Activated effector memory CD4-positive, alpha-beta T cell treated with anti-CD3 and anti-CD28 coated beads, Interleukin-2, amount 50 U/mL, for 16 hours (primary cell): ENCODE data around the gene EARS2.
"Not testable (repeated sequence)": the region's sequence is repeated elsewhere in the genome, so short reads cannot be mapped to it uniquely, and the experiment has no call there.

ENCODE experiments used
- DNase-seq: peaks from one replicate; pipeline ENCODE4 v3.0.0-alpha.2; 2020

The EARS2 gene

DNA sequence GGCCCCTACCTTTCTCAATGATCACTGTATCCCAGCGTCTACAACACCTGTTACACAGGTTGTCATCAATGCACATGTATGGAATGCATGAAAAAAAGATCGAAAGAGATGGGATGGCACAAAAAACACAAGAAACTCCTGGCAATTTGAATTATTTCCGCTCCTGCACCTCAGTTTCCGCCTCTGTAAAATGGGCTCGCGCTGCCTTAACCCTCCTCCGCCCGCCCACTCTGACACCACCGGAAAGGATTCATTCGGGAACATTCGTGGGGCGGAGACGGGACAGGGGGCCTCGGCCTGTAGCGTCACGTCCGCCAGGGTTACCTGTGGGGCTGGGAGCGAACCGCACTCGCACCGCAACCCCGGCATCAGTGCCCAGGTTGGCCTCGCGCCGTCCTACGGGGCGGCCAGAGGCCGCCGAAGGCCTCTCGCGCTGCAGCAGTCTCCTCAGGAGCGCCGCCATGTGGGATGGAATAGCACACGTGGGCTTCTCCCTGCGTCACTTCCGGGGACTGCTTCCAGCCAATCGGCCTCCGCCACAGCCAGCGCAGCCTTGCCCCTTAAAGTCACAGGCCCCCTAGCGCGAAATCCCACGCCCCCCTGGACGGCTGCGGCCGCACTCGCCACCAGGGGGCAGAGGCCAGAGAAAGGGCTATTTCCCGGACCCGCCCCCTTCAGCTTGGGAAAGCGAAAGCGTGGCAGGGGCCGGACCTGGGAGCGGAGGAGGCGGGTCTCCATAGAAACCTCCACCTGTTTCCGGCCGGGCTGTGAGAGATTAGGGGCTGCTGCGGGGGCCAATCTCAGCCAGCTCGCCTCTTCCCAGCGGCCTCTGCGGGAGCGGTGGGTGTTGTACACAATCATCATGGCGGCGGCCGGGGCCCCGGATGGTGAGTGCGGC, at the start of gene EARS2, which contains the start of gene UBFD1:
Gene EARS2 (minus strand): TSS at position 470 of the 898 bp plus-strand sequence. CDS start 7 bp downstream, at position 463.
Gene UBFD1 (plus strand): TSS at position 847 of the 898 bp plus-strand sequence. CDS start 16 bp downstream, at position 863.
- peak; percentile 99 for DNase-seq

DNA sequence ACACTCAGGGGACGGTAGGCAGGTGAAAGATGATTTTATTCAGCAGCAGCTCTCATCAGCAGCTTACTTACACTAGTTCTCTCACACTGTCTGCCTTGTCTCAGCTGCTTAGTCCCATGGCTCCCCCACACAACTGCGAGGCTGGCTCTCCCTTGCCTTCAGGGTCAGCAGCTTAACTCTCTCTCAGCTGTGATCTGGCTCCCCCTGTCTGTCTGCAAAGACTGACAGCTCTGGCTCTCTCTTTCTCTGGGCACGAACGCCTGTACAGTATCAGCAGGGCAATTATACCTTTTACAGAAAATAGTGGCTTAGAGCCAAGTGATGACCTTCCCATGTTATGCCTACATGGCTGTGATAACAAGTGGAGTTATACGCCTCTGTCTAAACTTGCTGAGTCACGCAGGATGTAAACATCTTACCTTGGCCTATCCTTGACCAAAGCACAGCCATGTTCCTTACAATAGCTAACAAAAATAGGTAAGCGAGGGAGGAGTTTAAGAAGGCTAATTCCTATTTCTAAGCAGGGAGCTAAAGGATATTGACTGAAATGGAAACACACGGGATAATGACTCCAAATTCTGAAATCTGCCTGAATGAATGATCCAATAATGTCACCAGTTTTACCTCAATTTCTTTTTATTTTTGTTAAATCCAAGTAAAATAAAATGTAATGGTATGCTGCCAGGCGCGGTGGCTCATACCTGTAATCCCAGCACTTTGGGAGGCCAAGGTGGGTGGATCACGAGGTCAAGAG, 40.0 kb upstream of the EARS2 start:
- DNase-seq, result peak; percentile 64

DNA sequence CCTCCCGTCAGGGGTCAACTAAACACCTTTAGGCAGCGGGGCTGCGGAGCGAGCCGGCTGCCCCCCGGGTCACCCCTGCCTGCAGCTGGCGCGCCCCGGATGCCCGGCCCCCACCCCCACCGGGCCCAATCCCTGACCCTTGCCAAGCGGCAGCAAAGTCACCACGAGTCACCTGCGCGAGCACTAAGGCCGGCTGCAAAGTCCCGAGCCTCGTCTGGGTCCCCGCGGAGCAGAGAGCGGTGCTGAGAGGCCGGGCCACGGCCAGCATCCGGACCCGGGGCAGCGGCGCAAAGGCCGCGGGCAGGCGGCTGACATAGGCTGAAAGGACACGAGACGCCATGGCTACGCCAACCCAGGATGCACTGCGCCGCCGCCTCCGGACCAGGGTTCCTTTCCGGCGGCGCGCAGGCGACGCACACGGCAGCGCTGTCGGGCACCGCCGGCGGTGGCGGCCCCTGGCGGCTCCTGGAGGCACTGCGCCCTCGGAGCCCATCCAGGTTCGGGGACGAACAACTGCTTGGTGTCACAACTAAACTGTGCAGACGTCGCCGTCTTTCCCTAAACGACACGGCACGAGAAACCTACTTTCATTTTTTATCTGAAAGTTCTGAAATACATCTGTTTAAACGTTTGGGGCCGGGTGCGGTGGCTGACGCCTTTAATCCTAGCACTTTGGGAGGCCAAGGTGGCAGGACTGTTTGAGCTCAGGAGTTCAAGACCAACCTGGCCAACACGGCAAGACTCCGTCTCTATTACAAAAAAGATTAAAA, 39.0 kb upstream of the EARS2 start, which contains the start of gene NDUFAB1:
Gene NDUFAB1 (minus strand): TSS at position 366 of the 770 bp plus-strand sequence. CDS start 26 bp downstream, at position 340.
- DNase-seq, result peak; percentile 97

DNA sequence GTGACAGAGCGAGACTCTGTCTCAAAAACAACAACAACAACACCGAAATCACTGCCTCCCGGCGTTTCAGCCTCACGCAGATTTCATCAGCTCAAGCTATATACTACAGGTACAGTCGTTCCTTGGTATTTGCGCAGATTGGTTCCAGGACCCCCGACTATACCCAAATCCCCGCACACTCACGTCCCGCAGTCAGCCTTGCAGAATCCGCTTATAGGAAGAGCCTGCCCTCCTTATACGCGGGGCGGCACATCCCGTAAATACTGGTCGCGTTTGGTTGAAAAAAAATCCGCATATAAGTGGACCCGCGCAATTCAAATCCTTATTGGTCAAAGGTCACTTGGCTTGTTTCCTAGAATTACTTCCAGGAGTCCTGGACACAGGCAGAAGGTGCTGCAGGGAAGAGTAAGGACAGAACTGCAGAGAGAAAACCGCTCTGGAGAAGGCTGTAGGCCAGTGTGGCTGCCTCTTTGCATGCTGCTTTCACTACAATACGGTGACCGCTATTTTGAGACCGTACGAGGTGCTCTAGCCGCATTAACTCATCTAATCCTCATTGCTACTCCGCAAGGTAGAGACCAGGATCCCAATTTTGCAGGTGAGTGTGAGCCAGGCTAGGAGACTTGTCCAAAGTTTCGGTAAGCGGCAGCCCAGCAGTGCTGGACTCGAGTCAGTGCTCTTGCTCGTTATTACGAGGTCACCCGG, 38.2 kb upstream of the EARS2 start:
- DNase-seq, result peak; percentile 57

DNA sequence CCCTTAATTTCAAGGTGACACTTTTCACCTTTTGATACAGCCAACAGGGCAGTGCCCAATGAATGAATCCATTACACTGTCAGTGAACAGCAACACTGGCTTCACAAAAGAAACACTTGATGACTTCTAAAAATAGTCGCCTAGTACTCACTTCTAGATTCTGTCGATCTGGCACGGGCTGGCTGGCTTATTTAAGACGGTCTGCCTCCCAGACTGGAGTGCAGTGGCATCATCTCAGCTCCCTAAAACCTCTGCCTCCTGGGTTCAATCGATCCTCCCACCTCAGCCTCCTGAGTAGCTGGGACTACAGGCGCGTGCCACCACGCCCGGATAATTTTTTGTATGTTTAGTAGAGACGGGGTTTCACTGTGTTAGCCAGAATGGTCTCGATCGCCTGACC, 37.0 kb upstream of the EARS2 start:
- DNase-seq, result peak; percentile 57

DNA sequence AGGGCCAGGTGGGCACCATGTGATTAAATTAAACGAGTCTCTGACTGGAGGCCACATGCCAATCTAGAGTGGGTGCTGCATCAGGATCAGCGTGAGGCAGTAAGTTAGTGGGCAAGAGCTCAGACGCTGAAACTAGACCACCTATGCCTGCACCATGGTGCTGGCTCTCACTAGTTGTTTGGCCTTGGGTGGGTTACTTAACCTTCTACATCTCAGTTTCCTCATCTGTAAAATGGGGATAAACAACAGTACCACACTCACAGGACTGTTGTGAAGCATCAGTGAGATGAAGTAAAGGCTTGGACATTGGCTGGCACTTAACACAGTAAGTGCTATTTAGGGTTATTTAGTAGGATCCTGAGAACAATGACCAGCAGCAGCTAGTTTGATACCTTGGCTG, 33.0 kb upstream of the EARS2 start:
- DNase-seq, result no peak

DNA sequence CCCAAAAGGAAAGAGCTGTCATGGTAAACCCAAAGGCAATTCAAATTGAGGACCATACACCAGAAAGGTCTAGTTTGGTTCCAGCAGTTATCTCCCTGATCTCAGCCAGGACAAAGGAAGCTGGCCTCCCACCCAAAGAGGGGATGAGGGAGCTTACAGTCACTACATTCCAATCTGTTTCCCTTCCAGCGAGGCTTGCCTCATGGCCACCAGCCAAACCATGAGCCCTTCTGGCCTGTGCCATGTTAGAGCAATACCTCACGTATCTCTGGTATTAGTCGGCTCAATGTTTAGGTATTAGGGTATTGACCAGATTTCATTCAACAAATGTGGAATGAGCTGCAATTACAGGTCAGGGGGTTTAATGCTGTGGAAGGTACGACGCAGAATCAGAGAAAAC, 30.6 kb upstream of the EARS2 start:
- DNase-seq, result no peak

DNA sequence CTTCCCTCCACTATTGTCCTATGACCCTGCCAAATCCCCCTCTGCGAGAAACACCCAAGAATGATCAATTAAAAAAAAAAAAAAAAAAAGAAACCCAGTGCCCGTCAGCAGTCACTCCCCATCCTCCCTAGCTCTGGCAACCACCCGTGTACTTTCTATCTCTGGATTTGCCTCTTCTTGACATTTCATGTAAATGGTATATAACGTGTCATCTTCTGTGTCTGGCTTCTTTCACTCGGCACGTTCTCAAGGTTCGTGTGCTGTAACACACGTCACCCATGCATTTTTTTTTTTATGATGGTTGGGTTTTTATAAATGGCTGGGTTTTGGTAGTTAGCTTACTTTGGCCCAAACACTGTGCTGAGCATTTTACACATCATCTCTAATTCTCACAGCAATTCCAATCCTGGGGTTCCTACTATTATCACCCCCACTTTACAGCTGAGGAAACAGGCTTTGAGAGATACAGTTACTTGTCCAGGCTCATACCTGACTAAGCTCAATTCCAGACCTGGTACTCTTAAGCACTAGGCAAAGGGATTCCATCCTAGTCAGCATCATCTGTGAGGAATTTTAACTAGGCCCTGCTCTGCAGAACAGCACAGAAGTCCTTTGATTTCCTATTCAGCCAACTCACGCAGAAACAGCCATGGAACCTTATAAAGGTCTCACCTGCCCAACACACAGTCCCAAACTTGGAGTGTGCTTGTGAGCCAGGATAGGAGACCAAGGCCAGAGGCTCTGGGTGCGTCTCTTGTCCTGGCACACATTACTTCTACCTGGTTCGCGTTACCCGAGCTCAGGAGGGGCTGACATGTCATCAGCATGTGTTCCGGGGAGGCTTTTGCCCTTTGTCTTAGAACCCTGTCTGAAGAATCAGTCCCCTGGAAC, 27.3 kb upstream of the EARS2 start:
- no peak for DNase-seq

DNA sequence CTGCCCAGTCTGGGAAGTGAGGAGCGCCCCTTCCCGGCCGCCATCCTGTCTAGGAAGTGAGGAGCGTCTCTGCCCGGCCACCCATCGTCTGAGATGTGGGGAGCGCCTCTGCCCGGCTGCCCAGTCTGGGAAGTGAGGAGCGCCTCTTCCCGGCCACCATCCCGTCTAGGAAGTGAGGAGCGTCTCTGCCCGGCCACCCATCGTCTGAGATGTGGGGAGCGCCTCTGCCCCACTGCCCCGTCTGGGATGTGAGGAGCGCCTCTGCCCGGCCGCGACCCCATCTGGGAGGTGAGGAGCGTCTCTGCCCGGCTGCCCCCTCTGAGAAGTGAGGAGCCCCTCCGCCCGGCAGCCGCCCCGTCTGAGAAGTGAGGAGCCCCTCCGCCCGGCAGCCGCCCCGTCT, 26.1 kb upstream of the EARS2 start:
- not testable (repeated sequence) for DNase-seq

DNA sequence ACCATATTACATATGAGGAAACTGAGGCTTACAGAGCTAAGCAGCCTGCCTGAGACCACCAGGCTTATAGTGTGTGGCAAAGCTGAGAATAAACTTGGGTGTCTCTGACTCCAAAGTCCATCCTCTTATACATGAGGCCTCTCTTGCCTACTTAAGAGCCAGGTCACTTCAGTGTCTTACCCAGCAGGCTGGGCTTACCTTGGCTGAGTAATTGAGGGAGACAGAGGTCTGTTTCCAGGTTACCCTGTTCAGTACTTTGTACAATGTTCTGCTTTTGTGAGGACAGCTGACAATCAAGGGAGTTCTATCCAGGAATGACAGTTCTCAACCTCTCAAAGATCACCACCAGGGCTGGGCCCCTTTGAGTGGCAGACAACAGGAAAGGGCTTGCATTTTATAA, 24.6 kb upstream of the EARS2 start:
- DNase-seq, result no peak

DNA sequence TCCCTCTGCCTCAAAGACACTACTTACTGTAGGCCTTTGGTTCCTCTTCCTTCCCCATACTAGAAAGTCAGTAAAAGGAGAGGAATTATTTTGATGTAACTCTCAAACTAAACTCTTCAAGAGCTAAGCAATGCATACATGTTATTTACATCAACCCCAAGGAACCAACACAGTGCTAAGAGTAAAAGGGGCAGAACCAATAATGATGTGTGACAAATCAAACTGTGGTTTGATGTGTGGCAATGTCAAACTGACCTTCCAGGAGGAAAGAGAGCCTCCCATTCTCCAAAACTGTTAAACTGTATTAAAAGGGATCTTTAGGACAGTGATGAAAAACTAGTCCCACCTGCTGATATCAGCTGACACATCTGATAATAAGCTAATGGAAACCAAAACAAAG, 23.2 kb upstream of the EARS2 start:
- no peak for DNase-seq

DNA sequence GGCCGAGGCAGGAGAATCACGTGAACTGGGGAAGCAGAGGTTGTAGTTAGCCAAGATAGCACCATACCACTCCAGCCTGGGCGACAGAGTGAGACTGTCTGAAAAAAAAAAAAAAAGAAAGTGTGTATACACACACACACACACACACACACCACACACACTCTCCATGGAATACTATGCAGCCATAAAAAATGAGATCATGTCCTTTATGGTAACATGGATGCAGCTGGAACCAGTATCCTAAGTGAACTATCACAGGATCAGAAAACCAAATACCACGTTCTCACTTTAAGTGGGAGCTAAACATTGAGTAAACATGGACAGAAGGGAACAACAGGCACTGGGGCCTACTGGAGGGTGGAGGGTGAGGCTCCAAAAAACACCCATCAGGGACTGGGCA, 22.2 kb upstream of the EARS2 start:
- DNase-seq, result no peak

DNA sequence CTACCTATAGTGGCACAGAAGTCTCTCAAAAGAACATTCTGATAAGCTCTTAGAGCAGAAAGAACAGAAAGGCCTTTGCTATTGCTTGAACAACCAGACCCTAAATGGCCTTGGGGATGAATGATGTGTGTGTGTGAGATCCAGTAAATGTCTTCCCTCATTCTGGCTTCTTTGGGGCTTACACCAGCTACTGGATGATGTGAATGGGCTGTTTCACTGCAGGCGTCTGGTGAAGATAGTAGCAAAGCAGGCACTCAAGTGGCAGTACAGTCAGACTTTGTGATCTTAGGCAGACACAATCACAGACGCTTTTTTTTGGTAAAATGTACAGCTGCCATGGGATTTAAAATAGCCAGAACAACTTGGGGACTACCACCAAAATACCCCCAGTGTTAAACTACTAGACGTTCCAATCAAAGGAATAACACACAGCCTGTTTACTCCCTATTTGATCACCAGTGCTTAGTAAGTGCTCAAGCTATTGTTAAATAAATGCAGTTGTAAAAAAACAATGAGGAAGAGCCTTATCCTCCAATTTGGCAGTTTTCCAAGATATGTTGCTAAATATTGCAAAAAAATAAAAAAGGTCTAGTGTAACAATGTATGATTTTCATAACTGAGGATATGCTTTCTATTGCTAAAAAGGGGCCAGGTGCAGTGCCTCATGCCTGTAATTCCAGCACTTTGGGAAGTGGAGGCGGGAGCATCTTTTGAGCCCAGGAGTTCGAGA, 21.1 kb upstream of the EARS2 start:
- DNase-seq, result no peak

DNA sequence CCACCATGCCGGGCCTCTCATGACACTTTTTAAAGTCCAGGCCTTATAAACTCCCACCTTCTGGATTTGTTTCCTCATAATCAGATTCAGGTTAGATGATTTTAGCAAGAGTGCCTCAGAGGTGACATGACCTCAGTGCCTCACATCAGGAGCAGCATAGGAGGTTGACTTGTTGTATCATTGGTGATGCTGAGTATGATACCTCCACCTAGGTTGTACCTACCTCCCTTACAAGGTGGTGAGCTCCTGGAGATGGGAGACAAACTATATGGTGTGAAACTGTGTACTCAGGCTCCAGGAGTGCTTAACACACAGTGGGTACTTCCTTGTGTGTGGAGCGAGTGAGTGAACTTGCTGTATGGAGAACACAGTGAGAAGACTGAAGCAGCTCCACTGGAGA, 20.3 kb upstream of the EARS2 start:
- DNase-seq, result no peak

DNA sequence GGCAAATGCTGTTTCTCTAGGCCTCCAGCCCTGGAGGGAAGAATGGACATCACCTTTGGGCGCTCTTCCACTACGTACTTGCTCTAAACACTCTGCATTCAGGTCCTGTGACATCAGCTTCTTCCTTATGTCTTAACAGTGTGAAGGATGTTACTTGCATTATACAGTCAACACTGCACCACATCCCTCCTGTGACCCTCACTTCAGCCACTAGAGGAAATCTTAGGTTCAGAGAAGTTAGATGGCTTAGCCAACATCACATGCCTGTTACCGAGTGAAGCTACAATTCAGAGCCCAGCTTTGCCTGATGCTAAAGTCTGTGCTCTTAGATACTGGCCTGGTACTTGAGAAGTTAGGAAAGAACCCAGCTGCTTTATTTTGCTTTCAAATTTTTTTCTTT, 18.7 kb upstream of the EARS2 start:
- DNase-seq, result no peak

DNA sequence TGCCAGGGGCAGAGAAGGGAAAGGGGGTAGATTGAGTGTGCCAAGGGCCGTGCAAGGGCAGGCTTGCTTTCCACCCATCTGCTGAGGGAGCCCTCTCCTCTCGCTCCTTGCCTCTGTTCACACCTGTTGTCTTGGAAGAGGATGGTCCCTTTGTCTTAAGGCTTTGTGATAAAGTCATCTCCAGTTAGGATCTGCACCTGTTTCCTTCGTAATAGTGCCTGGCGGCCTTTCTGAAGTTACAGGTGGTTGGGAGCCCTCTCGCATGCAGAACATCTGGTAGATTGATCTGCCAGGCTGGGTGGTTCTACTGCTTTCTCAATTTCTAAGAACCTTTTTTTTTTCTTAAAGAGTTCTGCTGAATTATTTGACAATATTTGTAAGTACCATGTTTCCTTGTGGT, 16.7 kb upstream of the EARS2 start:
- DNase-seq, result no peak

DNA sequence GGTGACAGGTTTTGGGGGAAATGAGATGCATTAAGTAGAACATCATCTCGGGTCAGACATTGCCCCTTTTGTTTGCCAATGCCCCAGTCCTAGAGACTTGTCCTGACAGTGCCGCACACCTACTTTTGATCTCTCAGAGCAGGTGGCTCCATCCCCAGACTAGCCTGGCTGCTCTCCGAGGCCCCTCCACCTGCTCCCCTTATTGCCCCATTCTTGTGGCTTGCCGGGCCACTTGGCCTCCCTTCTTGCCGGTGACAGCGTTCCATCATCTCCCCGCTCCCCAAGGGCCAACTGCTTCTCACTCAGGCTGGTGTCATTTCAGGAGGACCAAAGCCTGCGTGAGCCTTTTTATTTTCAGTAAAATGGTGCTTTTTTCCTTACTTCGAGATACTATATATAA, 15.2 kb upstream of the EARS2 start:
- no peak for DNase-seq

DNA sequence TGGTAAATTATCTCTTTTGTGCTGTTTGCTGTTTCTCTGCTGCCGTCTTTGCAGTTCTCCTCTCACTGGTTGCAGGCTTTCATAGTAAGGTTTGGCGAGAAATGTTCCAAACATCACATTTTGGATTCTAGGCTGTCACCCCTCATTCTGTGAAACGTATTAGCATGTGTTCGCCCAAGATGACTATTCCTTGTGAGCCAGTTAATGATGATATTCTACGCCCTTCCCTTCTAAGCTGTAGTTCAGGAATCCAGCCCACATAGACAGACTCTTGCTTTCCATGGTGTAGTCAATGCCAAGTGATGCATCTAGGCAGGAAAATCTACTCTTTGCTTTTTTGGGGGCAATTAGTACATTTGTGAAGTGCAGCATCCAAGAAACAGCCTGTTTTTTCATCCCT, 14.7 kb upstream of the EARS2 start:
- no peak for DNase-seq

DNA sequence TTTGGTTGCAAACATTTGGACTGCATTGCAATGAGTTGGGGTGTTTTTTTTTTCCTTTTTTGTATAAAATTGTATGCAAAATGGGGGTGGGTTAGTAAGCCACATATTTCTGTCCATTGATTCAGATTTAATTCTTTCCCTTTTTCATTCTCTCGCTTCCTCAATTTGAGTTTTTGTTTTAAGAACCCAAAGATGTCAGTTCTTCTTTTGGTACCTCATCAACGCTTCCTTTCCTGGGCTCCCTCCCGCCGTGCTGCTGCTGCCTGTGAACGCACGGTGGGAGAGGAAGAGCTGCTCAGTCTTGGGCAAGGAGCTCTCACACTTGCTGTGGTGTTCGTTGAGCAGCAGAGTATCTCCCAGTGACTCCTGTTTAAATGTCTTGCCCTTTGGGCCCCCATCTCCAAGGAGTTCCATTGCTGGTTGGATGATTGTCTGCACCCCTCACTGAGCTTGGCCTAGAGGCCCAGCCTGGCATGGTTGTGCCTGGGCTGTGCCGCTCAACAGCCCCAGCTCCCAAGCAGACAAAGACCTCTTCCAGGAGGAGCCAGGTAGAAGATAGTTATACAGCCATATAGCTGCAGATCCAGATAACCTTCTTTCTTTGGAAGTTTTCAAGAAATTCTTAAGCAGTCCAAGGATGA, 14.0 kb upstream of the EARS2 start:
- DNase-seq, result no peak

DNA sequence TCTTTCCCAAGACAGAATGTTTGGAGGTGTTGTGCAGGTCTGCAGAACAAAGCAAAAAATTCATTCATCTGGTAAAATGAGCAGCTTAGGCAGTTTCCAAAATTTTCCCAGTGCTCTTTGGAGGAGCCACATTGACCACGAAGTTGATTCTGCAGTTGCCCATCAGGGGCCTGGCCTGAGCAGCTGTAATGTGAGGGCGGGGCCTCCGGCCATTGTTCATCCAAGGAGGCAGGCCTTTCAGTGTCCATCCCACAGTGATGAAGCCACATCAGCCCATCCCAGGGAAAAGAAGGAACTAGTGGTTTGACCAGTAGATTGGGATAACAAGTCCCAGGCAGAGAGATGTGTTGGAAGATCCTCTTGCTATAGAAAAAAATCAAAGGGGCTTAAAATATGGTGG, 10.5 kb upstream of the EARS2 start:
- DNase-seq, result no peak
